Activated CD4-positive, CD25-positive, alpha-beta regulatory T cell (primary cell): ENCODE measurements around the gene HTR4.
"Not testable (repeated sequence)": the region's sequence is repeated elsewhere in the genome, so short reads cannot be mapped to it uniquely, and the experiment has no call there.

Experiments used
- DNase-seq, 4 experiments: peaks; one replicate each; lab custom pipeline; 2025; lab: John Stamatoyannopoulos, UW

Gene HTR4, protein sequence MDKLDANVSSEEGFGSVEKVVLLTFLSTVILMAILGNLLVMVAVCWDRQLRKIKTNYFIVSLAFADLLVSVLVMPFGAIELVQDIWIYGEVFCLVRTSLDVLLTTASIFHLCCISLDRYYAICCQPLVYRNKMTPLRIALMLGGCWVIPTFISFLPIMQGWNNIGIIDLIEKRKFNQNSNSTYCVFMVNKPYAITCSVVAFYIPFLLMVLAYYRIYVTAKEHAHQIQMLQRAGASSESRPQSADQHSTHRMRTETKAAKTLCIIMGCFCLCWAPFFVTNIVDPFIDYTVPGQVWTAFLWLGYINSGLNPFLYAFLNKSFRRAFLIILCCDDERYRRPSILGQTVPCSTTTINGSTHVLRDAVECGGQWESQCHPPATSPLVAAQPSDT

DNA sequence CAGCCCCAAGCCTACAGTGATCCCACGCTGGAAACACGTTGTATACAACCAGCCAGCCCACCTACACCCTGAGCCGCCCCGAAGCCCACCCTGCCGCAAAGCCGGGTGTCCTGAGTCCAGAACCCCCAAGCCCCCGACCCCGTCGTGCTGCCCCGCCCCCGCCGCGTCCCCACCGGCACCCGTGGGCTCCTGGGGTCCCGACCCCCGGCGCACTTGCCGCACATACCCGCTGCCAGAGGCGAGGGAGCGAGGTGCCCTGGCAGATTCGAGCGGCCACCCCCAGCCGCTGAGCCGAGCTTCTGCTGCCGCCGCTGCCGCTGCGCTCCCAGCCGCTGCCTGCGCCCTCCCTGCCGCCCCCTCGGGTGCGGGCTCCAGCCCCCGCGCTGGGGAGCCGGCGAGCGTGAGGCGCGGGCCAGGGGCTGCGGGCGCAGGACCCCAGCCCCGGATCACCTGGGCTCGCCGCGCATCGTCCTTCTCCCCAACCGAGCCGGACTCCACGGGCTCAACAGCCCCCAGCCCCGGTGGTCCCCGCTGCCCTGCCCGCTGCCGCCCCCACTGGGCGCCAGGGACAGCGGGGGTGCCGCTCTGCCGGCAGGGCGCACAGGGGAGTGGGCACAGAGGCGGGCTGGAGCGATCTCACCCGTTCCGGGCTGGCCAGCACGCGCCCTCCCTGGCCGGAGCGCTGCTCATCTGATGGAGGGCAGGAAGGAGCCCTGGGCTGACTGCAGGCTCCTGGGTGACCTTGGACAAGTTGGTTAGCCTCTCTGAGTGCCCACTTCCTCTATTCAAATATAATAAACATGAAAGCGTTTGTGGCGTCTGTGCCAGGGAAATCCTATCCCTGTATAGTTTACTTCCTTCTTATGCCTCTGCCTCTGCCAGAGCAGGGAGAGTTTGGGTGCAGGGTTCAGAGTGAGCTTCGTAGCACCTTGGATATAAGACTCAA, at the start of gene HTR4:
Gene HTR4 (minus strand): TSS at position 692 of the 946 bp plus-strand sequence. CDS start 17,513 bp downstream, outside the sequence.
- DNase-seq, result no peak

DNA sequence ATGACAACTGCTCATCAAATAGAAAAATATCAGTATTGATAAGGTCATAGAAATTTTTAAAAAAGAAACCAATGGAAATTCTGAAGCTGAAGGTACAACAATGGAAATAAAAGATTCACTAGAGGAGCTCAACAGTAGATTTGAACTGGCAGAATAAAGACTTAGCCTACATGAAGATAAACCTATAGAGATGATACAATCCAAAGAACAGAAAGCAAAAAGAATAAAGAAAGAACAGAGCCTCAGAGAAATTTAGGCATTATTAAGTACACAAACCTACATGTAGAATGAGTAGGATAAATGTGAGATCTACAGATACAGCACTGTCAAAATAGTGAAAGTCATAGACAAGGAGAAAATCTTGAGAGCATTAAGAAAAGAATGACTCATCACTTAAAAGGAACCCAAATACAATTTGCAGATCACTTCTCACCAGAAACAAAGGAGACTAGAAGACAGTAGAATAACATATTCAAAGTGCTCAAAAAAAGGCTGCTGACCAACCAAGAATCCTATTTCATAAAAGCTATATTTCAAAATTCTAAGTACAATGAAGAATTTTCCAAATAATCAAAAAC, 47.8 kb upstream of the HTR4 start:
- DNase-seq, result no peak

DNA sequence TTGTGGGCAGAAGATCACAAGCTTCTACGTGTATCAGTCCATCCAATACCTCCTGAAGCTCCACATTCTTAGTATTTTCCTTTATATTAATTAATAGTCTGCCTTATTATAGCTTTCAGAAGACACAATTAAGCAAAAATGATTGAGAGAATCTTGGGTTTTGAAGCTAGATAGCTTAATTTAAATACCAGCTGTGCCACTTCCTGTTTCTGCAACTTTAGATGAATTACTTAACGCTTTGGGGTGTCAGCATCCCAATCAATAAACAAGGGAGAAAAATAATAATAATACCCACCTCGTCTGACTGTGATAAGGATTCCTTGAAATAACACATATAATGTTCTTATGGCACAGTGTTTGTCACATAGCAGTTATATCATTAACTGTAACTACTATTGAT, 44.7 kb upstream of the HTR4 start:
- DNase-seq, result no peak

DNA sequence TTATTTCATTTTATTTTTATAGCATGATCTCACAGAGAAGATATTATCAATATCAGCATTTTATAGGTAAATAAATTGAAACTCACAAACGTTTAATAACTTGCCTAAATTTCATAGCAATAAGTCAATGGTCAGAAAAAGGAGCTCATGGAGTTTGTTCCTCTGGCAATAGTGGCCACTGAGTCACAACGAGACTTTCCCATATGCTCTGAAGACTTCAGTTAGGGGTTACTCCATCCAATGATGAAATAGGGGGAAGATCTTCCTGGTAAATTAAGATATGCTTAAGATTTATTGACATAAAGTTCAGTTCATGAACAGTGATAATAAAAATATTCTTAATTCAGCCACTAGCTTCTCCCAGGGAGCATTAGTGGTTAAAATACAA, 43.5 kb upstream of the HTR4 start:
- DNase-seq, result no peak

DNA sequence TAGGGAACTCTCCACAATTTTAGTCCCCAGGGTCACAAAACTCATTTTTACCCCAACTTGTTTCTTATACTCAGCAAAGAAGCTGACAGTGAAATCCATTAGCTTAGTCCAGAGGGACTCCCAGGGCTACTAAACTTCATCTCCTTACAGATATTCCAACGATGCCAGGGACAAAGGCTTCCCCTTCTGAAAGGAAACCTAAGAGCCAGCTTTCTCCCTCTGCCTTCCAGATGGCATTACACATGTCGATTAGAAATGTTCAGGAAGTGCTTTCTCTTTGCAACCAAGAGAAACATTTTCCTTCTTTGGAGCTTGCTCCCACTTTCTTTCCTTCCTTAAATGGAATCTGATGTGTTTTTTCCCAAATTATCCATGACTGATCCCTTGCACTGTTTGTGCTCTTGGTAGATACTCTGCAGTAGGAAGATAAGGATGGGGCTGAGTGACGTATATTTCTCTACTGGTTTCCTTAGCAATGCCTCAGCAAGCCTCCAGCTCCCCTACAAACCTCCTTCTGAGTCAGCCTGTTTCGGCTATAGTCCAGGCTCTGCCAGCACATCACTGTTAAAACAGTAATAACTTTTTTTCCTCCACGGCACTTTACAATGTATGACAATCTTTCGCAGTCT, 43.0 kb upstream of the HTR4 start:
- DNase-seq, result no peak

DNA sequence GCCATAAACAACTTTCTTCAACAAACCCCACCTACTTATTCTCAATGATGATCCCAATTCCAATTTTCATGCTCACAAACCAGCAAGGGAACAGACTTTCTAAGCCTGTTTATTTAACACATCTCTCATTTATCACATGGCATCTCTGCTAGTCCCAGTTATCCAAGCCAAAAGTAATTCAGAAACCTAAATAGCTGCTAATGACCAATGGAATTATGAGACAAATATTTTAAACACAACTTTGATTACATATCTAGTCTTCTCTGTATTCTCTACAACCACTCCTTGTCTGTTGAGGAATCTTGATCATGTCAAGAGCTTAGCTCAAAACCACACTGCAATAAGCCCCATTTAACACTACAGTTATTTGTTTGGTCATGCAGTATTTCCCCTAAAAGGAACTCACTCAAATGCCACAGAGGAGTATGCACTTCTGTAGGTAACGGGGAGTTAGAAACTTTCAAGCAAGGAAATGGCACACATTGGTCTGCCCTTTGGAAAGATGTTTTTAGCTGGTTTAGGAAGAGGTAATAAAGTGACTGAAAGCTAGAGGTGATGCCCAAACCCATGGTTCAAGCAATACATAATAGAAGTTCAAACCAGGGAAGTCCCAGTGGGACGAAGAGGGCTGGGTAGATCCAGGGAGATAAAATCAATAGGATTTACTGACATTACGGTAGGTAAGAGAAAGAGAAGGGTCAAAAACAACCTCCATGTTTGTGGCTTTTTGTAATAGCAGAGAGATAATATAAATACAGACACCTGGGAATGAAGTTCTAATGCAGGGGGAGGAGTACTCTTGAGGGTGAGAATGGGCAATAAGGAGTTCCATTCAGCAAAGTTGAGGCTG, 42.1 kb upstream of the HTR4 start:
- no peak for DNase-seq

DNA sequence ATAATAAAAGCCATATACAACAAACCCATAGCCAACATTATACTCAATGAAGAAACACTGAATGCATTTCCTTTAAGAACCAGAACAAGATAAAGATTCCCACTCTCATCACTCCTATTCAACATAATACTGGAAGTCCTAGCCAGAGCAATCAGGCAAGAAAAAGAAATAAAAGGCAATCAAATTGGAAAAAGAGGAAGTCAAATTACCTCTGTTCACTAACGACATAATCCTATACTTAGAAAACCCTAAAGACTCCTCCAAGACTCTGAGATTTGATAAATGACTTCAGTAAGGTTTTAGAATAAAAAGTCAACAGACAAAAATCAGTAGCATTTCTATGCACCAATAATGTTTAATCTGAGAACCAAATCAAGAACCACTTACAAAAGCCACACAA, 36.6 kb upstream of the HTR4 start:
- DNase-seq, result no peak

DNA sequence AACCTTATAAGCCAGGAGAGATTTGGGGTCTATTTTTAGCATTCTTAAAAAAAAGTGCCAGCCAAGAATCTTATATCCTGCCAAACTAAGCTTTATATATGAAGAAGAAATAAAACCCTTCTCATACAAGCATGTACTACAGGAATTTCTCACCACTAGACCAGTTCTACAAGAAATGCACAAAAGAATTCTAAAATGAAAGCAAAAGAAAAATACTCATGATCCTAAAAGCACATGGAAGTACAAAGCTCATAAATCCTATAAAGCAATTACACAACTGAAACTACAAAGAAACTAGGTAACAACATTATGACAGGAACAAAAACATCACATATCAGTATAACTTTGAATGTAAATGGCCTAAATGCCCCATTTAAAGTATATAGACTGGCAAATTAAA, 34.5 kb upstream of the HTR4 start:
- DNase-seq, result no peak

DNA sequence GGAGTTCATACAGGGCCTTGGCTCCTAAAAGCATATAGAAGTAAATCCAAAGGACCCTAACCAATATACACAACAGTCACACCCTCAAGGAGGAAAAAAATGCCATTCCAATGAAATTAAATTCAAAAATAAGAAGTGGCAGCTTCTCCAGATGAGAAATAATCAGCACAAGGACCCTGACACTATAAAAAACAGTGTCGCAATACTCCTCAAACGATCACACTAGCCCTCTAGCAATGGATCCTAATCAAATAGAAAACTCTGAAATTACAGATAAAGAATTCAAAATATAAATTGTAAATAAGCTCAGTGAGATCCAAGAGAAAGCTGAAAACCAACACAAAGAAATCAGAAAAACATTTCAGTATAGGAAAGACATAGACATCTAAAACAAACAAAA, 33.5 kb upstream of the HTR4 start:
- DNase-seq, result no peak

DNA sequence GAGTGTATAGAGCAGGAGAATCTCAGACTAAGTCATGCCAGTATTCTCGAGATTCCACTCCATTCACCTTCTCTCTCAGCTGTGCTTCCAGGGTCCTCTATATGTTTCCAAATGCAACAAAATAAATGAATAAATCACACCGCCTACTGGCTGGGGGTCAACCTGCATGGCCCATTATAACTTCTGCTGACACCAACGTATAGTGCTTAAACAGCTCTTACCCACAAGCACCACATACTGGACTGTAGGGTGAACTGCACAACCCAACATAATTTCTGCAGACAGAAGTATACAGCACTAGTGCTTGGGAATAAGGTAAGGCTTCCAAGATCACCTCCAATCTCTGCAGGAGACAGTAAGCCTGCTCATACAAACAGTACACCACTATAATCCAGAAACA, 33.1 kb upstream of the HTR4 start:
- DNase-seq, result no peak

DNA sequence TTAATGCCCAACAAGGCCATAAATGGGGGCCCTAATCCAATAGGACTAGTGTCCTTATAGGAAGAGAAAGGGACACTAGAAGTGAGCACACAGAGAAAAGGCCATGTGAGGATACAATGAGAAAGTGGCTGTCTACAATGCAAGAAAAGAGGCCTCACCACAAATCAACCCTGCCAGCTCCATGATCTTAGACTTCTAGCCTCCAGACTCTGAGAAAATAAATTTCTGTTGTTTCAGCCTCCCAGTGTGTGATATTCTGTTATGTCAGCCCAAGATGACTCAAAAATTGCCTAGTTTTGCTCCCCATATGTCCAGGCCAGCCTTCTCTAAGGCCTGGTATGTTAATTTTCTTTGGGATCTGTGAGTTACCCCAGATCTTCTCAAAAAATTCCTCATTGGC, 32.3 kb upstream of the HTR4 start:
- DNase-seq, result no peak

DNA sequence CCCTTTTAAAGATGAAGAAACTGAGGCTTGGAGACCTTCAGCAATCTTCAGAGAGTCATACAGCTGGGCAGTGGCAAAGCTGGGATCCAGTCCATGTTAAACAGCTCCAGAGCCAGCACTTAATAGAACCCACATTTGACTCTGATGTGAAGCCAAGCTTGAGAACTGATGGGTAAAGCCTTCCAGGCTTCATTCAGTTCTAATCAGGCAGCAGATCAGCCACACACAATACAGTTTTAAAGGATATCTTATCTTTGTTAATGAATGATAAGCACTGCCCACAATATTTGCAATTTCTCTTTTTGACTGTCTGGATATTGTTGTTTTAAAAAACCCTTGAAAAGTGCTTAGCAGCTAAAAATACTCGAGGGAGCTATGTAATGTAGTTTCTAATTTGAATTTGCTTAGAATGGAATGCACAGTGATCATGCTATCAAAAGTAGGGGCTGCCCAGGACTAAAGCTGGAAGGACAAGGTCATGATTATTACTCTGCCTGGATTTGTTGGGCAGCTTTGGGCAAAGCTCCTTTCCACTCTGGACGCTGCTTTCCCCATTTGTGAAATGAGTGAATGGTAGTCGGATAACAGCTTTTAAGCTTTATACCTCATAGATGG, 31.3 kb upstream of the HTR4 start:
- no peak for DNase-seq

DNA sequence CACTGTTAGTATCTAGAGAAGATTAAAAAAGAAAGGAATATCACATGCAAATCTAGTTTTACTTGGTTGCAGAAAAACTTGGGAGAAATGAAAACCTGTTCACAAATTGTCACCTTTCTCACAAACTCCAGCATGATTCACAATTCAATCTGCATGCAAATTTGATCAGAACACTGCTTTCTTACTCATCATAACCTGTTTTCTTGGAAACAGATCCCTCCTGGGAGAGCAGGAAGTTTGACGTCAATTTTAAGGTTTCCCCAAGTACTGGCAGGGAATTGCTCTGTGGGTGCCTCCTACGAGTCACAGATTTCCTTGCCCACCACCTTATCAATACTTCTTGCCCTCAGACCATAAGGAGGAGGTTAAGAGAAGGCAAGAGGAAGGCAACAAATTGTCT, 30.2 kb upstream of the HTR4 start:
- DNase-seq, result no peak

DNA sequence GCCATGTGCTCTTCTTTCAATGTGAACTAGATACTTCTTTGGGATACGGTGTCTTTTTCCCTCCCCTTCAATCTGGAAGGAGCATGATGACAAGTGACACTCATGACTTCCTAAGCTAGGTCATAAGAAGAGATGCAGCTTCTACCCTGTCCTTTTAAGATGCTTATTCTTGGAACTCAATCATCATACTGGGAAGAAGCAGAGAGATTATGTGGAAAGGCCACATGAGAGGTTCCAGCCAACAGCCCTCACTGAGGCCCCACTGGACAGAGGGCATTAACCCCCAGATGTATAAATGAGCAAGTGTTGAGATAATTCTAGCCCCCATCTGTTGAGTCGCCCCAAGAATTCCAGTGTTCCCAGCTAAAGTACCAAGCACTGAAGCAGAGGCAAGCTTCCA, 29.3 kb upstream of the HTR4 start:
- no peak for DNase-seq

DNA sequence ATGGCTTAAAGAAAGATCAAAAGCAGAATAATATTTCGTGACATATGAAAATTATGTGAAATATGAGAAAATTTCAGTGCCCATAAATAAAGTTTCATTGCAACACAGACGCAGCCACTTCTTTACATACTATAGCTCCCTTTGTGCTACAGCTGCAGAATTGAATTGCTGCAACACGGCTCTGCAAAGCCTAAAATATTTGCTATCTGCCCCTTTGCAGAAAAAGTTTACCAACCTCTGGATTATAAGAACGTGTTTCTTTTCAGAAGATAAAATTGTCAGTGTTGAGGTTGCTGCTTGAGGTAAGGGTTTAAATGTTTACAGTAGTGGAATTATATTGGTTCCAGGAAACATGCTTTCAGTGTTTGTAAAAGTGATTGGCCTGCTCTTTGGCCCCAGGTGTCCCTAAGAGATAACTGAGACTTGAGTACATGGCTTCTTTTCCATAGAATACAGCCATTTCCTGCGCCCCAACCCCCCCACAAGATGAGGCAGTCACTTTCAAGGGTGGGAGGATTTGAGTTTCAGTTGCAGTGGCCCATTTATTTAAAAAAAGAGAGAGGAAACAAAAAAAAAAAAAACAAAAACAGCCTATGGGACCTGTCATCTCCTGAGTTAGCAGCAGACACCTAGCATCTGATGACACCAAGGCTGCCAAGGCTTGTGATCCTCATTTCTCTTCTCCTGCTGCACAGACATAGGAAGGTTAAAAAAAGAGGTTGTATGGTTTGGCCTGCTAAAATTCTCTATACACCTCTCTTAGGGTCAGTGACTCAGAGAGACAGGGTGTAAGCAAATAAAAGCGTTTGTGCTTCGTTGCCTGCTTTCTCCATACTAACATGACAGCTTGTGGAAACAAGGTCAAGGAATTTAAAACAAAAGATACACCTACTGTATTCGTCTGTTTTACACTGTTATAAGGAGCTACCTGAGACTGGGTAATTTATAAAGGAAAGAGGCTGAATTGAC, 28.0 kb upstream of the HTR4 start:
- no peak for DNase-seq

DNA sequence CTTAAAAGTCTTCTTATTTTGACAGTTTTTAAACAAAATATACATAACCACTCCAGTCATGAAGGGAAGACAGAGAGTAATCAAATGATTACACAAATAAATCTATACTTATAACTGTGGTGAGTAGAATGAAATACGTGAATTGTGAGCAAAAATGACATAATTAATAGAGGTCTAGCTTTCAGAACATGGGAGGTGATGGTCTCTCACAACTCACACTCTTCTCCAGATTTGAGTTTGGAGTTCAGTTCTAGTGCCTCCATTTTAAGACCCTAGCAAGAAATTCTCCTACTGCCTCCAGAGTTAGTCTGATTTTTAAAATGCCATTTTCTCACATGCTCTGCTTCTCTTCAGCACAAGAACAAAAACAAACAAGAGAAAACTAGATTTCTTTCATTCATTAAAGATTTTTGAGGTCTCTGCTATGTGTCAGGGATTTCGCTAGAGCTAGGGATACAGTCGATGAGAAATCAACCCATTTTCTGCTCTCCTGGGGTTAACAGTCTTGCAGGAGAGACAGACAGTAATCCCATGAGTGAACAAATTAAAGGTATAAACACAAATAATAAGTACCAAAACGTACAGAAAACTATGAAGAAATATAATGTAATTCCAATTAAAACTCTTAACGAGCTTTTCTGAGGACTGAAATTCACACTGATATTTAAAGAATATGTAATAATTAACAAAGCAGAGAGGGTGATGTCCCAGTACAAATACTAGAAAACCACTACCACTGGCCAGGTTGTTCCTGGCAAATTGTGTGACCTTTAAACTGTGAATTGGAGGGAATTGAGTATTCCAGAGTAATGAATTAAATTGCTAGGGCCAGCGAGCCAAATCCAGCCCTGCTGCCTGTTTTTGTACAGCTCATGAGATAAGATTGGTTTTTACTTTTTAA, 27.1 kb upstream of the HTR4 start:
- no peak for DNase-seq

DNA sequence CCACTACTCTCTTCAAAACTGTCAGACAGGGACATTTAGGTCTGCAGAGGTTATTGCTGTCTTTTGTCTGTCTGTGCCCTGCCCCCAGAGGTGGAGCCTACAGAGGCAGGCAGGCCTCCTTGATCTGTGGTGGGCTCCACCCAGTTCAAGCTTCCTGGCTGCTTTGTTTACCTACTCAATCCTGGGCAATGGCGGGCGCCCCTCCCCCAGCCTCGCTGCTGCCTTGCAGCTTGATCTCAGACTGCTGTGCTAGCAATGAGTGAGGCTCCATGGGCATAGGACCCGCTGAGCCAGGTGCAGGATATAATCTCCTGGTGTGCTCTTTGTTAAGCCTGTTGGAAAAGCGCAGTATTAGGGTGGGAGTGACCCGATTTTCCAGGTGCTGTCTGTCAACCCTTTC, 19.4 kb upstream of the HTR4 start:
- DNase-seq, result not testable (repeated sequence)

DNA sequence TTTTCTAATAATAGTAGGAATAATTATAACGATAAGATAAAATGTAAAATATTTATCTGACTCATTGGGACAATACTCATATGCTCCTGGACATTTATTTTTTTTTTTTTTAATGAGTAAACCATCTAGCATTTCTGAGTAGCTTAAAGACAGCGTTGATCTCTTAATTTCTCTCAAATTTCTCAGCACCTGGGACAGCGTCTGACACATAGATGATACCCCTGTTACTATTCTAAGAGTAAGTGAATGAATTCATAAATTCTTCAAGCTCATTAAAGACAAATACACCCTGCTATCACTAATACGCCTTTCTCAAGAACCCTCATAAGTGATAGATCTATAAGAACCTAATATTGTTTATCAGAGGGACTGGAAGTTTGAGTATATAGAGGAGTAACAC, 12.0 kb upstream of the HTR4 start:
- DNase-seq, result no peak

DNA sequence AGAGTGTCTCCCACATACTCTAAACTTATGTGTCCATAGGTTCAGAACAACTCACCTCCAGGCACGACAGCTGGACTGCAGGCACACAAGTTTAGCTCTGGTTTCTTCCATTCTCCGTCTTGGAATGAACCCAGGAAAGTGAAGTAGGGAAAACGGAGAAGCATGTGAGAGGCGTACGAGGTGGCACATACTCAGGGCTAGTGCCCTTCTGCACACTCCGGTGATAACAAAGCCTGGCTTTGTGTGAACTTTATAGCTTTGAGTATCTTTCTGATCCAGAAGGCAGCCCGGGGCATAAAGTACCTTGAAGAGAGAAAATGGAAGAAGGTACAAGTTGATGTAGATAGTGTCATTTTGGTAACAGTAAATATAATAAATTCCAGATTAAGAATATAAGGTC, 11.1 kb upstream of the HTR4 start:
- no peak for DNase-seq
